ENCODE results near the gene P3H1.
"Not testable (repeated sequence)": the region's sequence is repeated elsewhere in the genome, so short reads cannot be mapped to it uniquely, and the experiment has no call there.

The P3H1 gene

GRCh38 chr1:42732126-42732680, 34.6 kb downstream of the P3H1 start:
- H3K9ac ChIP-seq: no peak overlapping the region
- no peak for TF ChIP-seq CTCF (conservative IDR thresholded peaks at IDR 0.05; ENCODE audit: low read depth, low read length)
- no peak overlapping the region for H3K4me2 ChIP-seq
- H4K20me1 ChIP-seq (ENCODE audit: insufficient read depth): no peaks in the 10 kb centered on the region
- H3K4me3 ChIP-seq (IDR thresholded peaks at IDR 0.05; ENCODE audit: insufficient read depth, low read depth, low read length): no peak overlapping the region
- H3K27me3 ChIP-seq (ENCODE audit: insufficient read depth, low read depth): no peaks in the 10 kb centered on the region
- no peaks in the 10 kb centered on the region for H3K36me3 ChIP-seq (ENCODE audit: insufficient read depth)
- H3K27ac ChIP-seq: no peak overlapping the region
- H3K79me2 ChIP-seq (ENCODE audit: insufficient read depth, low read depth): no peaks in the 10 kb centered on the region
- no peak overlapping the region for H2AFZ ChIP-seq (ENCODE audit: low read depth)
- peaks cover 2% of the 10 kb centered on the region for H3K4me1 ChIP-seq (ENCODE audit: low read depth, poor library complexity, severe bottlenecking)

GRCh38 chr1:42731585-42731984, 35.2 kb downstream of the P3H1 start:
- Histone ChIP-seq H4K20me1 (ENCODE audit: insufficient read depth) (no peaks in the 10 kb centered on the region), H3K4me1 (ENCODE audit: low read depth, poor library complexity, severe bottlenecking) (no peaks in the 10 kb centered on the region), H3K9ac (no peak overlapping the region), H3K36me3 (ENCODE audit: insufficient read depth) (no peaks in the 10 kb centered on the region), H3K4me2 (no peak overlapping the region), H3K4me3 (IDR thresholded peaks at IDR 0.05; ENCODE audit: insufficient read depth, low read depth, low read length) (no peak overlapping the region), H3K27ac (no peak overlapping the region), H3K27me3 (ENCODE audit: insufficient read depth, low read depth) (no peaks in the 10 kb centered on the region), H3K79me2 (ENCODE audit: insufficient read depth, low read depth) (no peaks in the 10 kb centered on the region), H2AFZ (ENCODE audit: low read depth) (no peak overlapping the region)
- no peak for TF ChIP-seq CTCF (conservative IDR thresholded peaks at IDR 0.05; ENCODE audit: low read depth, low read length)

GRCh38 chr1:42730988-42731387, 35.8 kb downstream of the P3H1 start:
- H3K9ac ChIP-seq: no peak overlapping the region
- no peaks in the 10 kb centered on the region for H3K79me2 ChIP-seq (ENCODE audit: insufficient read depth, low read depth)
- no peak overlapping the region for H3K4me3 ChIP-seq (IDR thresholded peaks at IDR 0.05; ENCODE audit: insufficient read depth, low read depth, low read length)
- H2AFZ ChIP-seq (ENCODE audit: low read depth): no peak overlapping the region
- H3K4me2 ChIP-seq: no peak overlapping the region
- H4K20me1 ChIP-seq (ENCODE audit: insufficient read depth): no peaks in the 10 kb centered on the region
- H3K4me1 ChIP-seq (ENCODE audit: low read depth, poor library complexity, severe bottlenecking): no peaks in the 10 kb centered on the region
- H3K27ac ChIP-seq: no peak overlapping the region
- TF ChIP-seq CTCF (conservative IDR thresholded peaks at IDR 0.05; ENCODE audit: low read depth, low read length): no peak
- H3K27me3 ChIP-seq (ENCODE audit: insufficient read depth, low read depth): no peaks in the 10 kb centered on the region
- H3K36me3 ChIP-seq (ENCODE audit: insufficient read depth): no peaks in the 10 kb centered on the region

GRCh38 chr1:42730002-42730401, 36.8 kb downstream of the P3H1 start:
- H3K79me2 ChIP-seq (ENCODE audit: insufficient read depth, low read depth): no peaks in the 10 kb centered on the region
- H2AFZ ChIP-seq (ENCODE audit: low read depth): no peak overlapping the region
- no peaks in the 10 kb centered on the region for H3K36me3 ChIP-seq (ENCODE audit: insufficient read depth)
- H3K4me3 ChIP-seq (IDR thresholded peaks at IDR 0.05; ENCODE audit: insufficient read depth, low read depth, low read length): no peak overlapping the region
- H3K4me1 ChIP-seq (ENCODE audit: low read depth, poor library complexity, severe bottlenecking): no peaks in the 10 kb centered on the region
- H3K4me2 ChIP-seq: no peak overlapping the region
- H3K9ac ChIP-seq: no peak overlapping the region
- no peak for TF ChIP-seq CTCF (conservative IDR thresholded peaks at IDR 0.05; ENCODE audit: low read depth, low read length)
- H3K27ac ChIP-seq: no peak overlapping the region
- H4K20me1 ChIP-seq (ENCODE audit: insufficient read depth): no peaks in the 10 kb centered on the region
- H3K27me3 ChIP-seq (ENCODE audit: insufficient read depth, low read depth): no peaks in the 10 kb centered on the region

- H3K27me3 ChIP-seq (ENCODE audit: insufficient read depth, low read depth); H3K9ac ChIP-seq; H3K36me3 ChIP-seq (ENCODE audit: insufficient read depth); H3K4me3 ChIP-seq (IDR thresholded peaks at IDR 0.05; ENCODE audit: insufficient read depth, low read depth, low read length); H3K27ac ChIP-seq; H3K4me2 ChIP-seq; H2AFZ ChIP-seq (ENCODE audit: low read depth); H4K20me1 ChIP-seq (ENCODE audit: insufficient read depth); H3K79me2 ChIP-seq (ENCODE audit: insufficient read depth, low read depth); H3K4me1 ChIP-seq (ENCODE audit: low read depth, poor library complexity, severe bottlenecking): not testable (repeated sequence)
Measured at GRCh38 chr1:42725820-42726219, 41.0 kb downstream of the P3H1 start.

All from KMS-11 (cell line).